Right forelimb (tissue), 1 donor: ENCODE results near the gene CGNL1.

ENCODE experiments used
- DNase-seq: peaks from one replicate; pipeline ENCODE4 v3.0.0-alpha.2; 2018

Gene CGNL1

DNA sequence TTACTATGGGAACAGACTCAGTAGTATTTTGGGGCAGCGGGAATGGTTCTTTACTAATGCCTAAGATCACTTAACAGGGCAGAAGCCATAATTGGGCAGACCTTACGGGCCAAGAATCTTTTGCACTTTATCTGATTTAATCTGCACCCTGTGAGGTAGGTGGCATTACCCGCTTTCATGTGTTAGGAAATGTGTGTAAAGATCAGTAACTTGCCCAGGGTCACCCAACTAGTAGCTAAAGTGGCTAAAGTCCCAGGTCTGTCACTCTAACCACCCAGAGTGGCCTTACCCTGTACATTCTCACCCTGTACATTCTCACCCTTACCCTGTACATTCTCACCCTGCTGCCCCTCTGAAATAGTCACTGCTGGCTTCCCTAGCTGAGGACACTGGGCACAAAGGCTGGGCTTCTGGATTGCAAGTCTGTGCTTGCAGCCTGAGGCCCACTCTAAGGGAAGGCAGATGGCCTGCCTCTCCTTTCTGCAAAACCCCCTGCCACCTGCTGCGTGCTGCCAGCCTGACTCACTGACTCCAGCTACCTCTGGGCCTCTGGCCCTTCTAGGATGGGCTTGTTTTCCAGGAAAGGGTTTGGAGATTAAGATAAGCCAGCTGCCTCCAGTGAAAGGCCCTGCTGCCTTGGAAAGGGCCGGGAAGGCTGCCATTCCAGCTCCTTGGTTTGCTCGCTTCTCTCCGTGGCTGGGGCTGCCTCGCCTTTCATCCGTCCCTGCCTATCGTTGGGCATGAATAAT is 177.9 kb downstream of the CGNL1 start:
- peak; percentile 65 for DNase-seq

DNA sequence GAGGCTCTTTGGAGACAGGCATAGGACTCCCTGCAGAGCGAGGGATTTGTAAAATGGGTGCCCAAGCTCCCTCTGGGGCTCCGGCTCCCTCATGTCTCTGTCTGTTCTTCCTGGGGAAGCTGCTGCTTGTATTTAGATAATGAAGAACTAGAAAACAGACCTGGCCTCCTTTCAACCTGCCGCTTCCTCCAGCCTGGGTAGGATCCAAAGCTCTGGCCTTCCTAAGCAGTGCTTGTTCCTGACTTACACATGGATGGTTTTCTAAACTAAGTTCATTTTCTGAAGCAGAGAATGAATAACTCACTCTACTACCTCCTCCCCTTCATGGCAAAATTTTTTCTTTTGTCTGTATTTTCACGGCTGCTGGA is 178.5 kb downstream of the CGNL1 start:
- DNase-seq, result no peak

- DNase-seq, result no peak
Measured at GRCh38 chr15:57555270-57555669, 179.0 kb downstream of the CGNL1 start.

DNA sequence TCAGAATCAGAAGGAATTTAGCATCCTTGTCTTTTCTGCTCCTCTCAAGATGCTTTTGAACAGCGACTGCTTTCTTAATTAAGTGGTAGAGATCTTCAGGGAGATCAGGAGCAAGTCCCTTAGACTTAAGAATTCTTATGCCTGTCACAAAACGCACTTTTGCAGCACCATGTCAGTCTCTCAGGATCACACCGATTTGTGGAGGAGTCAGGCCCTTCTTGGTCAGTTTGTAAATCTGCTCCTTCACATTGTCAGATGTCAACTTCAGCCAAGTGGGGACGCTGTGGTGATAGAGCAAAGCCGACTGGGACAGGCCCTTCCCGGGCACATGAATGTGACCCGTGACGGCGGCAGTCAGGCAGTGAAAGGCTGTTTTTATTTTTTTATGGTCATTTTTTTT is 179.7 kb downstream of the CGNL1 start:
- no peak for DNase-seq

- DNase-seq, result peak; percentile 10
Measured at GRCh38 chr15:57557267-57557666, 181.0 kb downstream of the CGNL1 start.

DNA sequence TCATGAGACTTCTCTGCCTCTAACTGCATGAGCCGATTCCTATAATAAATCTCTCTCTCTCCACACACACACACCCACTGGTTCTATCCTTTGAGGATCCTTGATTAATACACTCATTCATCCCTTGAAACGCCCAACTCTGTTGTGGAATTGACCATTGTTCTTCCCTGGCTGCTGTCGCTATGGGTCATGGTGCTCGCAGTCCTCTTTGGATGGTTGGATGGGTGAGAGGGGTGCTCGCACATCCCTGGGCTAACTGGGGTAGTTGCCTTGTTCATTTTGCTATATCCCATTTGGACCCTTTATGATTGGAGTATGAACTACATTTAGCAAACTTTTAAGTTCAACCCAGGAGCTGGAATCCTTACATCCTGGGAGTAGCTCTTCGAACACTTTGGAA is 181.5 kb downstream of the CGNL1 start:
- DNase-seq, result no peak

GRCh38 chr15:57559875-57560274 is 183.6 kb downstream of the CGNL1 start:
- peak; percentile 64 for DNase-seq

DNA sequence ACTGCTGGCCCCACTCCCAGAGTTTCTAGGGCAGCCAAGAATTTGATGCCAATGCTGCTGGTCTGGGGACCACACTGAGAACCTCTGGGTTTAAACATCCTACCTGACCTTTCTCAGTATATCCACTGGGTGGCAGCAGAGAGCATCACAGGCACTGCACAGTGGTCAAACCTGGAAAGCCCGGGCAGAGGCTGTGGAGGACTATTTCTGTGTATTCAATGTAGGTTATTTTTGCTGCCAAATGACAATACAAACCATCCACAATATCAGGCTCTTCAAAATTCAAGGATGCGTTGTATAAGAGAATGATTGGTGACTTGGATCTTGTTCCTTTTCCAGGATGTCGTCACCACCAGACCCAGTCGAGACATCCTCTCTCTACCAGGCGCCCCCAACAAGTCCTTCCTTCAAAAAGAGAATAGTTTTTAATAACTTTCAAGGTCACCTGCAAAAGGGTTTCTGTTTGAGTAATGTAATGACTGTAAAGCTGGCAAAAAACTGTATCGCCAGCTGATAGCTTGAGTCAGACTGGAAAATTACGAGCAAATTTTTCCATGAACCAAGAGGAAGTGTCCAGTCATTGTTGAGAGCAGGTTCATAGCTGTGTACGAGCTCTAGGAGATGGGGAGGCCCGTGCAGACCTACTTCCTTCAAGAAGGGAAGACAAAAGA is 184.9 kb downstream of the CGNL1 start:
- DNase-seq, result peak; percentile 80

DNA sequence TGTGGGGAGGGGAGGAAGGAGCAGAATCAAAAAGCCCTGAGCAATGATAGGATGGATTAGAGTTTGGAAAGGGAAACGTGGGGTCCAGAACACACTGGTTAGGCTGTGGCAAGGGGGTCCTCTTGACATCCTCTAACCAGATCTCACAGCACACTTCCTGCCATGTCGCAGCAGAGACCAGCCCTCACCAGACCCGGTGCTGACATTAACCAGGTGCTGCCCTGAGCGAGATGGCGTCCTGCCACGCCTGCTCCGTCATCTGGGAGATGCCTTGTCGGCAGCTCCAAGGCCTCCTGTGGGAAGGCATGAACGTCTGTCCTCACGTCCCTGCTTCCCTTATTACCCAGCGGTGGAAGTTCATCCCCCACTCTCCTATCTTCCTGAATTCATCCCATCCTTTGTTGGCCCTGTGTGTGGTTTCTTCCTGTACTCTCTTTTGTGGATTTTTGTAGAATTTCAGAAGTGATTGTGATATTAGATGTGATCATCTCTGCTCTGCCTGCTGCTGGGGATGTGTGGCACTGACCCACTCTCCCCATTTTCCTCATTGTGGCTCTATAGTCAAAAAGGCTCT is 186.0 kb downstream of the CGNL1 start:
- peak; percentile 19 for DNase-seq

GRCh38 chr15:57563416-57563815 is 187.1 kb downstream of the CGNL1 start:
- DNase-seq, result no peak

DNA sequence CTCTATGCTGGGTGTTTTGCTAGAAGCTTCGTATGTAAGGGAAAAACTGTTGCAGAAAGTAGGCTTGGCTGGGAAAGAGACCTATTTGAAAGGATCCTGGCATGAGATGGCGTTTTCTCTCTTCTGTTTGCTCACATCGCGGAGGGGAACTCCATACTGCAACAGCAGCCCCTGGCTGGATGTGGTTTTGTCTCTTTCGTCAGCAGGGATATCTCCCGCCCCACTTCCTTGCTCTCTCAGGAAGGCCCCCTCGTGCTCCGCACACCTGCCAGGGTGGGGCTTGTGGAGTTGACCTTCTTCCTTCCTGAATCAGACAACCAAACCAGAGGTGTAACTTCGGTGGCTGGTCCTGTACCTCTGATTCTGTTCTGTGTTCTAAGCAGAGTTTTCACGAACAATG is 189.0 kb downstream of the CGNL1 start:
- DNase-seq, result no peak

DNA sequence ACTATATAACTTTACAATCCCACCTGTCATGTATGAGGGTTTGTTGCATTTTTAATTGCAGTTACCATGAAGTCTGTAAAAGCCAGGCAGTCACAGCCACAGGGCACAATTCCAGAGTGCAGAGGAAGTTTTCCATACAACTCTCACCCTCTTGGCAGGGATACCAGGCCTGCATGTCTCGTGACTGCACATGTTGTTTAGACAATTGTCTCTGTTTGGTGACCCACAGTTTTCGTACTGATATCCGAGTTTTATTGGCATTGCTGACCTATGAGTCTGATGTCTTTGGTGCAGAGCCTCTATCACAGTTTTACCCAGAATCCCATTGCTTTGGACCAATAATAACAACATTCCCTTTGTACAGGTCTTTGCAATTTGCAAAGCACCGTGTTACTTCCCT is 190.5 kb downstream of the CGNL1 start:
- DNase-seq, result no peak

DNA sequence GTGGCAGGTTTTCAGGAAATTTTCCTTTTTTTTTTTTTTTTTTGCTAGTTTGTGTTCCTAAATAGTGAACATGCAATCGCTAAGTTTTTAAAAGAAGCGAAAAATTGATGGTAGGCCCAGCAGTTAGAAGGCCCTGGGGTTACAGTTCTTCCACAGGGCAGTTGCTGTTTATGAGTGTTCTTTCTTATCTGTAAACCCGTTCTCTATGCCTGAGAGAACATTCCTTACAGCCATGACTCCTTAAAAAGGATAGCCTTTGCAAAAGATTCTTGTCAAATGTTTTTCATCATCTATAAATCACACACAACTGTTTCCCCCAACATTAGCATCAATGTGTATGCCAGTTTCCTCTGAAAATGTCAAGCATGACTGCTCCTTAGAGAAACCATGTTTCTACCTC is 191.6 kb downstream of the CGNL1 start:
- DNase-seq, result no peak

- DNase-seq, result no peak
Measured at GRCh38 chr15:57568299-57568698, 192.0 kb downstream of the CGNL1 start.

DNA sequence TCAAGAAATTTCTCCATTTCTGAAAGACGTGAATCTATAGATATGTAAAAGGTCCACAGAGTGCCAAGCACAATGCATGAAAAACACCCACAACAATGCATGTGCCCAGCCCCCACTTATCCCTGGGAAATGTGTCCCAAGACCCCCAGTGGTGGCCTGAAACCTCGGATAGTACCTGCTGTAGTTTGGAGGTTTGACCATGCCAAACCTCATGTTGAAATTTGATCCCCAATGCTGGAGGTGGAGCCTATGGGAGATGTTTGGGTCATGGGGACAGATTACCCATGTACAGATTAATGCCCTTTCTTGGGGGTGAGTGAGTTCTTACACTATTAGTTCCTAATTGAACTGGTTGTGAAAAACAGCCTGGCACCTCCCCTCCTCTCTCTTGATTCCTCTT is 194.0 kb downstream of the CGNL1 start:
- DNase-seq, result no peak

- no peak for DNase-seq
Measured at GRCh38 chr15:57570994-57571393, 194.7 kb downstream of the CGNL1 start.

GRCh38 chr15:57571725-57572124 is 195.4 kb downstream of the CGNL1 start:
- no peak for DNase-seq

GRCh38 chr15:57572468-57572867 is 196.2 kb downstream of the CGNL1 start:
- DNase-seq, result no peak

DNA sequence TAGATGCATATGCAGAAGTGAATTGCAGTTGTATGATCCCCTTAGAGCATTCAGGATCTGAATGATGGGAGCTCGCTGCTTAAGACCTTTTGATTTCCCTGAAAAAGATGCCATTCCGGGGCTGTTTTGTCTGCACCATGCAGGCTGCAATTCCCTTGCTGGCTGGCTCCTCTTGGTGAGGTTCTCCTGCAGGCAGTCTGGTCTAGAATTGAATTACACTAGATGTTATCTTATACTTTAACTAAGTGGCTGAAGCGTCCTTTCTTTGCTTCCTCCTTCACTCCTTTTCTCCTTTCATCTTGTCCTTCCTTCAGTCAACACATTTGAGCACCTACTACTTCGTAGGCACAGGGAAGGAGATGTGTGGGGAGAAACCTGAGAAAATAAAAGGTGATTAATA is 196.8 kb downstream of the CGNL1 start:
- DNase-seq, result no peak

- DNase-seq, result no peak
Measured at GRCh38 chr15:57575363-57575762, 199.1 kb downstream of the CGNL1 start.

DNA sequence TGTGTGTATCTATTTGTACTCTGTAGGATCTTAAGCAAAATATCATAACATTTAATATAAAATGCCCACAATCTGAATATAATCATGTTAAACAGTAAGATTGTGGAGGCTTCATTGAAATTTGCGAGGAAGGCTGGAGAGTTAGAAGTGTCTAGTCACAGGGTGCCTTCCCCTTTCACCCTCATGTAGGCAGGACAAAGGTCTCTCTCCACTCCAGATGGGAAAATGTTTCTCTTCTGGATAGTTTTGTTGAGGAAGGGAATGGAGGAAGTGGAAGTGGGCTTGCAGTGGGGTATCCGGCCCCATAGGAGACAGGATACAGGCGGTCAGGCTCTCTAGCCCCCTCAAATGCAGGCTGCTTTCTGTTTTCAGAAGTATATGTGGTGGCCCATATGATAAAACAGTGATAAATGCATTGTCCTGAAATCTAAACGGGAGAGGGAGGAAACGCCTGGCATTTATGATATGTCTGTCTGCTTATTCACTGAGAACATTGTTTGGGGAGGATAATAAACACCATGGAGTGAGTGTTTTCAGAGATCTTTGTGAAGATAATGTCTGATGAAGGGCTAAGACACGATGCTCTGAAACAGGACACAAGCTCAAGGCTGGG is 202.1 kb downstream of the CGNL1 start:
- DNase-seq, result no peak

GRCh38 chr15:57580428-57580827 is 204.1 kb downstream of the CGNL1 start:
- no peak for DNase-seq

- no peak for DNase-seq
Measured at GRCh38 chr15:57580866-57581265, 204.6 kb downstream of the CGNL1 start.

GRCh38 chr15:57582090-57582489 is 205.8 kb downstream of the CGNL1 start:
- no peak for DNase-seq
